WTC11 (cell line): ENCODE measurements around the gene MMAB. TPM values are rescaled to one million over a fixed set of nuclear protein-coding genes. Genes with fewer than 3 reads are reported as not detected.

Source experiments
- ATAC-seq: fragments of 200-7000 bp; cut with Tn5 transposase; 2 replicates; pipeline ENCODE4 v1.10.0; 2021; ENCODE audit warnings: mild to moderate bottlenecking, moderate library complexity
- CTCF ChIA-PET: fragments of 300-600 bp; sonication (Branson Sonifier 250); formaldehyde crosslinking; loops from one replicate; lab custom pipeline; 2021; ENCODE audit warnings: antibody characterized with exemption; lab: Charles Lee
- POLR2A ChIA-PET: fragments of 350-600 bp; sonication (Branson Sonifier 250); formaldehyde crosslinking; loops from one replicate; lab custom pipeline; 2021; ENCODE audit warnings: antibody characterized with exemption; lab: Charles Lee
- DNase-seq: peaks from one replicate; pipeline ENCODE4 v3.0.0; 2021; ENCODE audit warnings: low spot score
- H3K27ac Mint-ChIP-seq: 2 replicates; pipeline ENCODE4 v1.8.0; 2021; ENCODE audit warnings: mixed read lengths
- H3K27me3 Mint-ChIP-seq: 2 replicates; pipeline ENCODE4 v1.8.0; 2021; ENCODE audit warnings: low read depth, mild to moderate bottlenecking, moderate library complexity, mixed read lengths
- H3K36me3 Mint-ChIP-seq: 2 replicates; pipeline ENCODE4 v1.8.0; 2021; ENCODE audit warnings: mixed read lengths
- H3K4me1 Mint-ChIP-seq: 2 replicates; pipeline ENCODE4 v1.8.0; 2022; ENCODE audit warnings: mixed read lengths
- H3K4me3 Mint-ChIP-seq: 2 replicates; pipeline ENCODE4 v1.8.0; 2021; ENCODE audit warnings: mild to moderate bottlenecking, moderate library complexity, mixed read lengths
- H3K9me3 Mint-ChIP-seq: 2 replicates; pipeline ENCODE4 v1.8.0; 2021; ENCODE audit warnings: mixed read lengths
- ATF1 ChIP-seq: sonication (generic); formaldehyde crosslinking; IDR thresholded peaks from 2 replicates; pipeline ENCODE4 v1.8.1; 2023; ENCODE audit warnings: mild to moderate bottlenecking, moderate library complexity, missing genetic modification reagents
- CBFB ChIP-seq: sonication (generic); formaldehyde crosslinking; IDR thresholded peaks from 2 replicates; pipeline ENCODE4 v1.8.1; 2022; ENCODE audit warnings: mild to moderate bottlenecking, low read depth, missing genetic modification reagents
- FOXP1 ChIP-seq: sonication (generic); formaldehyde crosslinking; IDR thresholded peaks from 2 replicates; pipeline ENCODE4 v1.8.0; 2022; ENCODE audit warnings: missing genetic modification reagents, mild to moderate bottlenecking, moderate library complexity, borderline replicate concordance
- GRHL2 ChIP-seq: fragments of 250-450 bp; sonication (Bioruptor Pico); IDR thresholded peaks from 2 replicates; pipeline ENCODE4 v1.8.0; 2022; ENCODE audit warnings: mild to moderate bottlenecking, moderate library complexity; ENCODE audit not compliant: insufficient replicate concordance, severe bottlenecking
- JUN ChIP-seq: sonication (generic); formaldehyde crosslinking; IDR thresholded peaks from 2 replicates; pipeline ENCODE4 v1.8.0; 2023; ENCODE audit warnings: mild to moderate bottlenecking, missing genetic modification reagents
- MYBL2 ChIP-seq: sonication (generic); formaldehyde crosslinking; IDR thresholded peaks from 2 replicates; pipeline ENCODE4 v1.8.1; 2023; ENCODE audit warnings: mild to moderate bottlenecking, moderate library complexity, missing genetic modification reagents
- NFE2L1 ChIP-seq: sonication (generic); formaldehyde crosslinking; IDR thresholded peaks from 2 replicates; pipeline ENCODE4 v1.8.1; 2023; ENCODE audit warnings: missing genetic modification reagents
- NR1H2 ChIP-seq: sonication (generic); formaldehyde crosslinking; IDR thresholded peaks from 2 replicates; pipeline ENCODE4 v1.9.0; 2021; ENCODE audit warnings: mild to moderate bottlenecking, moderate library complexity, missing genetic modification reagents
- NR3C1 ChIP-seq: sonication (generic); formaldehyde crosslinking; conservative IDR thresholded peaks from 2 replicates; pipeline ENCODE4 v1.8.1; 2023; ENCODE audit warnings: low read depth, mild to moderate bottlenecking, missing genetic modification reagents
- PRRX2 ChIP-seq: fragments of 250-450 bp; sonication (Bioruptor Pico); IDR thresholded peaks from 2 replicates; pipeline ENCODE4 v1.8.0; 2021; ENCODE audit warnings: mild to moderate bottlenecking
- RORB ChIP-seq: fragments of 250-450 bp; sonication (Bioruptor Pico); IDR thresholded peaks from 2 replicates; pipeline ENCODE4 v1.9.0; 2021; ENCODE audit warnings: mild to moderate bottlenecking
- SMAD3 ChIP-seq: sonication (generic); formaldehyde crosslinking; IDR thresholded peaks from 2 replicates; pipeline ENCODE4 v1.8.0; 2022; ENCODE audit warnings: missing genetic modification reagents, mild to moderate bottlenecking, borderline replicate concordance
- SMAD4 ChIP-seq: sonication (generic); formaldehyde crosslinking; IDR thresholded peaks from 2 replicates; pipeline ENCODE4 v1.8.0; 2022; ENCODE audit warnings: mild to moderate bottlenecking, missing genetic modification reagents
- SP1 ChIP-seq: sonication (generic); formaldehyde crosslinking; conservative IDR thresholded peaks from 2 replicates; pipeline ENCODE4 v1.8.1; 2022; ENCODE audit warnings: missing genetic modification reagents
- TCF7 ChIP-seq: sonication (generic); formaldehyde crosslinking; IDR thresholded peaks from 2 replicates; pipeline ENCODE4 v1.8.0; 2022; ENCODE audit warnings: mild to moderate bottlenecking, low read depth, missing genetic modification reagents, moderate library complexity
- TP53 ChIP-seq: sonication (generic); formaldehyde crosslinking; IDR thresholded peaks from 2 replicates; pipeline ENCODE4 v1.8.1; 2023; ENCODE audit warnings: mild to moderate bottlenecking, missing genetic modification reagents
- ZNF138 ChIP-seq: sonication (generic); formaldehyde crosslinking; conservative IDR thresholded peaks from 2 replicates; pipeline ENCODE4 v1.8.1; 2022; ENCODE audit warnings: mild to moderate bottlenecking, moderate library complexity, missing genetic modification reagents
- ZNF219 ChIP-seq: sonication (generic); formaldehyde crosslinking; IDR thresholded peaks from 2 replicates; pipeline ENCODE4 v1.8.0; 2023; ENCODE audit warnings: missing genetic modification reagents, mild to moderate bottlenecking, borderline replicate concordance
- ZNF423 ChIP-seq: fragments of 250-450 bp; sonication (Bioruptor Pico); IDR thresholded peaks from 2 replicates; pipeline ENCODE4 v2.1.2; 2022; ENCODE audit warnings: mild to moderate bottlenecking, moderate library complexity
- ZNF671 ChIP-seq: fragments of 250-450 bp; sonication (Bioruptor Pico); IDR thresholded peaks from 2 replicates; pipeline ENCODE4 v1.8.0; 2021; ENCODE audit warnings: mild to moderate bottlenecking
- total RNA-seq: library from RNA; stranded (reverse); gene quantifications from 3 replicates; pipeline ENCODE4 v1.2.3, GENCODE V29; 2021
- TF ChIP-seq, protein P1 (sequence below): fragments of 250-450 bp; sonication (Bioruptor Pico); IDR thresholded peaks from 2 replicates; pipeline ENCODE4 v1.9.0; 2021; ENCODE audit warnings: mild to moderate bottlenecking
- TF ChIP-seq, protein P2 (sequence below): sonication (generic); formaldehyde crosslinking; IDR thresholded peaks from 2 replicates; pipeline ENCODE4 v1.8.1; 2022; ENCODE audit warnings: missing genetic modification reagents, borderline replicate concordance
- TF ChIP-seq, protein P3 (sequence below): fragments of 250-450 bp; sonication (Bioruptor Pico); conservative IDR thresholded peaks from 2 replicates; pipeline ENCODE4 v1.9.0; 2021; ENCODE audit warnings: mild to moderate bottlenecking
- TF ChIP-seq, protein P4 (sequence below): sonication (generic); formaldehyde crosslinking; IDR thresholded peaks from 2 replicates; pipeline ENCODE4 v1.8.0; 2022; ENCODE audit warnings: mild to moderate bottlenecking, missing genetic modification reagents
- TF ChIP-seq, protein P5 (sequence below): sonication (generic); formaldehyde crosslinking; IDR thresholded peaks from 2 replicates; pipeline ENCODE4 v1.8.1; 2022; ENCODE audit warnings: mild to moderate bottlenecking, moderate library complexity, missing genetic modification reagents

MMAB gene
- total RNA-seq, 1 experiment from 2014 or later = 22.0 TPM

DNA sequence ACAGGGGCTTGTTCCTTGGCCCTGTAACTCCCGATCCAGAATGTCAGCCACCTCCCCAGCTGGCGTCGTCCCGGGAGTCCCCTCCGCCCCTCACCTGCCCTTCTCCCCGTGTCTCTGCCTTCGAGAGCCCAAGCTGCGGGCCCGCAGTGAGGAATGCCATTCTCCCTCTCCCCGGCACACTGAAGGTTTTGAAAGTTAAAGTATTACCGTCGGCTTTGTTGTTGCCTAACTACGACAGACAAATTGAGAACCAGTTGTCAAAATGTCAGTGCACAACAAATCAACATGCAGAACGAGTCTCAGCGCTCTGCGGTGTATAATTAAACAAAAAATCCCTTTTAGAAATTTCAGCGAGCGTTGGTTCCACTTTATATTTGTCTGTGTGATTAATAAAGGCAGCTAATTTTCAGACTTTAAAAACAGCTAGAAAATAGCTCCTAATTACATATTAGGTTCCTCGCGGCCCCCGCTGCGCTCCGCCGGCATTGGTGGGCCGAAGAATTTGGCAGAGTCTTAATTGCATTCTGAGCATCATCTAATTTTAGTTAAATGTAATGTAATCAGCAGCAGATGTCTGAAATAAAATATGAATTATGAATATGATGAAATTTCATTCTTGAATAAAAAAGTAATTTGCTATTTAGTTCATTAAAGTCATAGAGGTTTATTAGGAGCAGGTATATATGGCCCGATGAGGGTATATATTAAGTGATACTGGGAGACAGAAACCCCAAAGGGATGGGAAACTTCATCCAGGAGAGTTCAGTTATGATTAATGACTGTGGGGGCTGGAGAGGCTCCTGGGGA, 40.5 kb upstream of the MMAB start:
- H3K4me3 Mint-ChIP-seq = no peak overlapping the region

DNA sequence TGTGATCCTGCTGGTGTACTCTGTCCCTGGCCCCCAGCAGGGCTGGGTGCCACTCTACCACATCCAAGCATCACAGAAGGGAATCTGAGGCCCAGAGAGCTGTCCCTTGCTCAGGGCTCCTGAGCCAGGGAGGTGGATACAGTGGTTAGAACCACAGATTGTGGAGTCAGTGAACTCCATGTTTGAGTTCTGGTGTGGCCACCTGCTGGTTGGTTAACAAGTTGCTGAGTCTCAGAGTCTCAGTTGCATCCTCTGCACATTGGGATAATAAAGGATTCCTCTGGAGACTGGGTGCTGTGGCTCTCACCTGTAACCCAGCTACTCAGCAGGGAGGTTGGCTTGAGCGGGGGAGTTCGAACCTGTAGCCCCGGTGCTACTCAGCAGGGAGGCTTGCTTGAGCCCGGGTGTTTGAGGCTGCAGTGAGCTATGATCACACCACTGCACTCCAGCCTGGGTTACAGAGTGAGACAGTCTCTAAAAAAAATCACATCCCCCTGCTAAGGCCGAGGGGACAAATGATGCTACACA, 39.7 kb upstream of the MMAB start:
- ATAC-seq (peak; percentile 74), DNase-seq (peak; percentile 25)
- ChIA-PET CTCF (interaction anchor here (1.2 to 5.7 kb wide), 6 partner anchors 10 to 161 kb away, joined by 3 to 34 read pairs (median 6); no protein-coding TSS in a partner anchor), POLR2A (no interaction called here)
- H3K36me3 Mint-ChIP-seq = no peaks in the 10 kb centered on the region
- H3K27me3 Mint-ChIP-seq = no peaks in the 10 kb centered on the region; the same call in 1 of the 2 replicates
- no peaks in the 10 kb centered on the region for H3K9me3 Mint-ChIP-seq
- H3K27ac Mint-ChIP-seq = no peak overlapping the region
- H3K4me1 Mint-ChIP-seq = peaks cover 4% of the 10 kb centered on the region
- TF ChIP-seq ZNF423 = peak; percentile 75
- TF ChIP-seq, protein P1, sequence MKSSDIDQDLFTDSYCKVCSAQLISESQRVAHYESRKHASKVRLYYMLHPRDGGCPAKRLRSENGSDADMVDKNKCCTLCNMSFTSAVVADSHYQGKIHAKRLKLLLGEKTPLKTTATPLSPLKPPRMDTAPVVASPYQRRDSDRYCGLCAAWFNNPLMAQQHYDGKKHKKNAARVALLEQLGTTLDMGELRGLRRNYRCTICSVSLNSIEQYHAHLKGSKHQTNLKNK (CRISPR knock-in tag) = no peak
- TF ChIP-seq, all 79 proteins: peak for 1
- H3K4me3 Mint-ChIP-seq = no peak overlapping the region

More for the DNA sequence above, 40.5 kb upstream of the MMAB start:
- ChIA-PET CTCF (interaction anchor here (1.2 to 5.7 kb wide), 5 partner anchors 16 to 160 kb away, joined by 3 to 34 read pairs (median 6); no protein-coding TSS in a partner anchor), POLR2A (no interaction called here)
- ATAC-seq (peak; percentile 52), DNase-seq (peak; percentile 28)
- TF ChIP-seq FOXP1 = no peak
- TF ChIP-seq MYBL2 (CRISPR knock-in tag) = no peak
- no peak for TF ChIP-seq SMAD4
- TF ChIP-seq NFE2L1 = no peak
- TF ChIP-seq ZNF219 = no peak
- TF ChIP-seq NR3C1 (CRISPR knock-in tag) = no peak
- TF ChIP-seq, protein P2, sequence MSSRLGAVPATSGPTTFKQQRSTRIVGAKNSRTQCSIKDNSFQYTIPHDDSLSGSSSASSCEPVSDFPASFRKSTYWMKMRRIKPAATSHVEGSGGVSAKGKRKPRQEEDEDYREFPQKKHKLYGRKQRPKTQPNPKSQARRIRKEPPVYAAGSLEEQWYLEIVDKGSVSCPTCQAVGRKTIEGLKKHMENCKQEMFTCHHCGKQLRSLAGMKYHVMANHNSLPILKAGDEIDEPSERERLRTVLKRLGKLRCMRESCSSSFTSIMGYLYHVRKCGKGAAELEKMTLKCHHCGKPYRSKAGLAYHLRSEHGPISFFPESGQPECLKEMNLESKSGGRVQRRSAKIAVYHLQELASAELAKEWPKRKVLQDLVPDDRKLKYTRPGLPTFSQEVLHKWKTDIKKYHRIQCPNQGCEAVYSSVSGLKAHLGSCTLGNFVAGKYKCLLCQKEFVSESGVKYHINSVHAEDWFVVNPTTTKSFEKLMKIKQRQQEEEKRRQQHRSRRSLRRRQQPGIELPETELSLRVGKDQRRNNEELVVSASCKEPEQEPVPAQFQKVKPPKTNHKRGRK (CRISPR knock-in tag) = no peak
- TF ChIP-seq, protein P3, sequence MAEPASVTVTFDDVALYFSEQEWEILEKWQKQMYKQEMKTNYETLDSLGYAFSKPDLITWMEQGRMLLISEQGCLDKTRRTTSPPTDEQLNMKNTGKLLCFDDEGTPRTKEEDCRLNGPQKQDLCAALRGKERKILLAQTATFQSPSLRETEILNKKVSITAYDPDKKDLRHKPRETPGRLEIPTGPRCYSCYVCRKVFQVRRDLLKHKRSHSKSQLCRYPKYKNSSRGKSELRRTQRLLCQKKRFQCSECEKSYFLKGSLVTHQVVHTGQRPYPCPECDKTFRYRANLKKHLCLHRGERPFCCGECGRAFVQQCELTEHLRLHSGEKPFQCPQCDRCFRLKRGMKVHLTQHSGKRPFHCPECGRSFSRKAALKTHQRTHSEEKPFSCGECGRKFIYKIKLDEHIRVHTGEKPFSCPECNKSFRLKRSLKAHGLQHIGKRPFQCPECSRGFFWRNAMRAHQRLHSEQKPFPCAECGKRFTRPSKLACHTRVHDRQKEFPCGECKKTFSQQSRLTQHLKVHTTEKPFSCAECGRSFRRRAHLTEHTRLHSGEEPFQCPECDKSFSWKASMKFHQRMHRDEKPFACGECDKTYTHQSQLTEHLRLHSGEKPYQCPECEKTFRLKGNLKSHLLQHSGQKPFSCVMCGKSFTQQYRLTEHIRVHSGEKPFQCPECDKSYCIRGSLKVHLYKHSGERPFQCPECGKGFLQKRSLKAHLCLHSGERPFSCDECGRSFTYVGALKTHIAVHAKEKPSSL (CRISPR knock-in tag) = no peak
- no peak for TF ChIP-seq ZNF423
- TF ChIP-seq ZNF671 = no peak
- TF ChIP-seq GRHL2 (CRISPR knock-in tag) = no peak
- no peak for TF ChIP-seq ATF1 (CRISPR knock-in tag)
- TF ChIP-seq CBFB = no peak
- no peak for TF ChIP-seq TP53 (CRISPR knock-in tag)
- TF ChIP-seq, protein P4, sequence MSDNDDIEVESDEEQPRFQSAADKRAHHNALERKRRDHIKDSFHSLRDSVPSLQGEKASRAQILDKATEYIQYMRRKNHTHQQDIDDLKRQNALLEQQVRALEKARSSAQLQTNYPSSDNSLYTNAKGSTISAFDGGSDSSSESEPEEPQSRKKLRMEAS = no peak
- no peaks in the 10 kb centered on the region; the same call in 1 of the 2 replicates for H3K27me3 Mint-ChIP-seq
- H3K27ac Mint-ChIP-seq = no peak overlapping the region
- peaks cover 4% of the 10 kb centered on the region for H3K4me1 Mint-ChIP-seq
- no peaks in the 10 kb centered on the region for H3K9me3 Mint-ChIP-seq
- H3K36me3 Mint-ChIP-seq = no peaks in the 10 kb centered on the region

DNA sequence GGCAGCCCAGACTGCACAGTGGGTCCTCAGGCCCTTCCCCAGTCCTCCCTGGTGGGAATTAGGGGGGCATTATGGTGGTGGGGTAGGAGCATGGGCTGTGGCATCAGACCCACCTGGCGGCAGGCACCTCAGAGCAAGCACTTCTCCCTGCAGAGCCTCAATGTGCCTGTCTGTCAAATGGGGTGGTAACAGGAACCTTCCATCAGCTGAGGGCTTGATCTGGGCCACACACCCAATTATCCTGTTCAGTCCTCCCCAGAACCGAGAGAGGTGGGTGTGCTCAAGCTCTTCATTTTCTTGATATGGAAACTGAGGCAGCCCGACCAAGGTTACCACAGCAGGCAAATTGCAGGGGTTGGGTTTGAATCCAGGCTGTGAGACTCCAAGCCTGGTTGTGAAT, 38.7 kb upstream of the MMAB start:
- H3K4me1 Mint-ChIP-seq = peaks cover 4% of the 10 kb centered on the region
- no peak for ATAC-seq
- H3K27me3 Mint-ChIP-seq = no peaks in the 10 kb centered on the region; the same call in 1 of the 2 replicates
- no peaks in the 10 kb centered on the region for H3K9me3 Mint-ChIP-seq
- no peak for DNase-seq
- ChIA-PET POLR2A (no interaction called here), CTCF (interaction anchor here (1.4 to 5.7 kb wide), 2 partner anchors 8 to 14 kb away, joined by 8 to 34 read pairs; no protein-coding TSS in a partner anchor)
- no peaks in the 10 kb centered on the region for H3K36me3 Mint-ChIP-seq
- H3K4me3 Mint-ChIP-seq = no peak overlapping the region
- no peak overlapping the region for H3K27ac Mint-ChIP-seq
- TF ChIP-seq, protein P1 (CRISPR knock-in tag) = no peak
- TF ChIP-seq ZNF138 (CRISPR knock-in tag) = no peak
- TF ChIP-seq ATF1 (CRISPR knock-in tag) = no peak
- TF ChIP-seq JUN (CRISPR knock-in tag) = no peak
- TF ChIP-seq, protein P4 = no peak
- TF ChIP-seq NFE2L1 = no peak
- no peak for TF ChIP-seq GRHL2 (CRISPR knock-in tag)
- TF ChIP-seq TP53 (CRISPR knock-in tag) = no peak
- TF ChIP-seq SMAD3 (CRISPR knock-in tag) = no peak
- no peak for TF ChIP-seq PRRX2 (CRISPR knock-in tag)
- TF ChIP-seq NR3C1 (CRISPR knock-in tag) = no peak
- no peak for TF ChIP-seq MYBL2 (CRISPR knock-in tag)
- TF ChIP-seq, protein P5, sequence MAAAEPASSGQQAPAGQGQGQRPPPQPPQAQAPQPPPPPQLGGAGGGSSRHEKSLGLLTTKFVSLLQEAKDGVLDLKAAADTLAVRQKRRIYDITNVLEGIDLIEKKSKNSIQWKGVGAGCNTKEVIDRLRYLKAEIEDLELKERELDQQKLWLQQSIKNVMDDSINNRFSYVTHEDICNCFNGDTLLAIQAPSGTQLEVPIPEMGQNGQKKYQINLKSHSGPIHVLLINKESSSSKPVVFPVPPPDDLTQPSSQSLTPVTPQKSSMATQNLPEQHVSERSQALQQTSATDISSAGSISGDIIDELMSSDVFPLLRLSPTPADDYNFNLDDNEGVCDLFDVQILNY = no peak
- TF ChIP-seq TCF7 (CRISPR knock-in tag) = no peak
- TF ChIP-seq NR1H2 (CRISPR knock-in tag) = no peak
- TF ChIP-seq RORB = no peak
- TF ChIP-seq SP1 (CRISPR knock-in tag) = no peak
